Choroid plexus epithelial cell (primary cell): Measurements from ENCODE around the gene AGXT.

ENCODE experiments used
- DNase-seq: peaks from one replicate; pipeline ENCODE4 v3.0.0-alpha.2; 2010; ENCODE audit warnings: low read depth
- H3K4me3 ChIP-seq: 2 replicates; pipeline ENCODE4 v1.5.1; 2011; ENCODE audit warnings: low read depth, mild to moderate bottlenecking, control low read depth, low read length, moderate library complexity
- CTCF ChIP-seq: conservative IDR thresholded peaks from 2 replicates; pipeline ENCODE4 v1.5.1; 2011; ENCODE audit warnings: low read depth, mild to moderate bottlenecking, control low read depth, inconsistent platforms, low read length, moderate library complexity

AGXT gene

GRCh38 chr2:240893363-240893844, 24.8 kb downstream of the AGXT start:
- H3K4me3 ChIP-seq, result no peak overlapping the region
- DNase-seq, result no peak
- TF ChIP-seq CTCF, result no peak

- no peak overlapping the region for H3K4me3 ChIP-seq
- DNase-seq, result no peak
- TF ChIP-seq CTCF, result no peak
Measured at GRCh38 chr2:240894006-240894405, 25.4 kb downstream of the AGXT start.

GRCh38 chr2:240894836-240895558, 26.4 kb downstream of the AGXT start:
- no peak for TF ChIP-seq CTCF
- no peak for DNase-seq

GRCh38 chr2:240895656-240896388, 27.2 kb downstream of the AGXT start, which contains the start of gene MAB21L4:
Gene MAB21L4 (minus strand): TSS chr2:240896156. CDS start chr2:240895997, 159 bp downstream.
- no peak within 1 kb of the TSS for H3K4me3 ChIP-seq
- no peak for DNase-seq
- TF ChIP-seq CTCF, result no peak

More at GRCh38 chr2:240894836-240895558, 26.4 kb downstream of the AGXT start:
- no peak overlapping the region for H3K4me3 ChIP-seq

- no peak for TF ChIP-seq CTCF
- no peak overlapping the region for H3K4me3 ChIP-seq
- no peak for DNase-seq
Measured at GRCh38 chr2:240896394-240896793, 27.8 kb downstream of the AGXT start.

- DNase-seq, result no peak
- TF ChIP-seq CTCF, result no peak
- no peak overlapping the region for H3K4me3 ChIP-seq
Measured at GRCh38 chr2:240896871-240897692, 28.5 kb downstream of the AGXT start.
